ENCODE data around the gene NOS1AP. TPM values are rescaled to one million over a fixed set of nuclear protein-coding genes. Genes with fewer than 3 reads are reported as not detected.
"Not testable (repeated sequence)": the region's sequence is repeated elsewhere in the genome, so short reads cannot be mapped to it uniquely, and the experiment has no call there.

Gene NOS1AP
- total RNA-seq, 4 donors from 2014 or later: 1.9 to 5.4 (median 3.1) TPM

- no peak for ATAC-seq (ENCODE audit: low FRiP score)
- no peak for DNase-seq (ENCODE audit: low spot score)
- TF ChIP-seq CTCF (IDR thresholded peaks at IDR 0.05): no peak
Observed at GRCh38 chr1:162077648-162078299, 8.3 kb downstream of the NOS1AP start.

GRCh38 chr1:162079030-162079429, 9.5 kb downstream of the NOS1AP start:
- DNase-seq (ENCODE audit: low spot score) (no peak), ATAC-seq (ENCODE audit: low FRiP score) (no peak)
- no peak for TF ChIP-seq CTCF (IDR thresholded peaks at IDR 0.05)

GRCh38 chr1:162080472-162081015, 11.1 kb downstream of the NOS1AP start:
- DNase-seq (ENCODE audit: low spot score) (no peak), ATAC-seq (ENCODE audit: low FRiP score) (no peak)
- TF ChIP-seq CTCF (IDR thresholded peaks at IDR 0.05): no peak

- DNase-seq (ENCODE audit: low spot score) (no peak), ATAC-seq (ENCODE audit: low FRiP score) (no peak)
- TF ChIP-seq CTCF (IDR thresholded peaks at IDR 0.05): no peak
Observed at GRCh38 chr1:162081316-162081715, 11.8 kb downstream of the NOS1AP start.

- DNase-seq (ENCODE audit: low spot score): not testable (repeated sequence)
Observed at GRCh38 chr1:162082080-162082479, 12.6 kb downstream of the NOS1AP start.

GRCh38 chr1:162083273-162083672, 13.8 kb downstream of the NOS1AP start:
- TF ChIP-seq CTCF (IDR thresholded peaks at IDR 0.05): no peak
- no peak for ATAC-seq (ENCODE audit: low FRiP score)
- DNase-seq (ENCODE audit: low spot score): no peak

More at GRCh38 chr1:162082080-162082479, 12.6 kb downstream of the NOS1AP start:
- not testable (repeated sequence) for ATAC-seq (ENCODE audit: low FRiP score)

GRCh38 chr1:162085991-162086390, 16.5 kb downstream of the NOS1AP start:
- DNase-seq (ENCODE audit: low spot score): no peak
- TF ChIP-seq CTCF (IDR thresholded peaks at IDR 0.05): no peak
- no peak for ATAC-seq (ENCODE audit: low FRiP score)
